Glutamatergic neuron (in vitro differentiated cells): ENCODE results near the gene UMPS. TPM values are rescaled to one million over a fixed set of nuclear protein-coding genes. Genes with fewer than 3 reads are reported as not detected.

Experiments used
- DNase-seq: peaks from one replicate; pipeline ENCODE4 v3.0.0; 2022
- H3K27ac Mint-ChIP-seq: one replicate; pipeline ENCODE4 v1.8.0; 2020; ENCODE audit warnings: mild to moderate bottlenecking, mixed read lengths, inconsistent platforms; ENCODE audit not compliant: unreplicated experiment
- H3K27me3 Mint-ChIP-seq: one replicate; pipeline ENCODE4 v1.8.0; 2020; ENCODE audit warnings: mild to moderate bottlenecking, moderate library complexity, mixed read lengths, inconsistent platforms; ENCODE audit not compliant: unreplicated experiment
- H3K36me3 Mint-ChIP-seq: one replicate; pipeline ENCODE4 v1.8.0; 2020; ENCODE audit warnings: mild to moderate bottlenecking, mixed read lengths, inconsistent platforms; ENCODE audit not compliant: unreplicated experiment
- H3K4me1 Mint-ChIP-seq: one replicate; pipeline ENCODE4 v1.8.0; 2020; ENCODE audit warnings: mild to moderate bottlenecking, low read depth, mixed read lengths, inconsistent platforms; ENCODE audit not compliant: unreplicated experiment
- H3K4me3 Mint-ChIP-seq: one replicate; pipeline ENCODE4 v1.8.0; 2020; ENCODE audit warnings: mild to moderate bottlenecking, mixed read lengths, inconsistent platforms; ENCODE audit not compliant: unreplicated experiment
- H3K9me3 Mint-ChIP-seq: one replicate; pipeline ENCODE4 v1.8.0; 2020; ENCODE audit warnings: mild to moderate bottlenecking, moderate library complexity, mixed read lengths, inconsistent platforms; ENCODE audit not compliant: unreplicated experiment
- total RNA-seq: library from RNA; stranded (reverse); fragmentation: NEBNext Ultra II Directional; extraction: Animal tissue kit (Norgen Biotek cat#: 25700); gene quantifications from one replicate; pipeline ENCODE4 v1.2.1, GENCODE V29; 2021; ENCODE audit not compliant: unreplicated experiment
- TF ChIP-seq, protein P1 (sequence below): fragments of 200-600 bp; sonication (generic); IDR thresholded peaks from one replicate; pipeline ENCODE4 v1.5.0; 2021; ENCODE audit not compliant: partially characterized antibody, unreplicated experiment

UMPS gene
- total RNA-seq, 1 donor from 2014 or later = 30.7 TPM

- Mint-ChIP-seq H3K4me3 (no peak overlapping the region), H3K27me3 (peaks cover 3% of the 10 kb centered on the region), H3K9me3 (no peaks in the 10 kb centered on the region), H3K36me3 (no peaks in the 10 kb centered on the region), H3K4me1 (peaks cover 15% of the 10 kb centered on the region), H3K27ac (peak overlapping the region; percentile 4)
- no peak for DNase-seq
- TF ChIP-seq, protein P1, sequence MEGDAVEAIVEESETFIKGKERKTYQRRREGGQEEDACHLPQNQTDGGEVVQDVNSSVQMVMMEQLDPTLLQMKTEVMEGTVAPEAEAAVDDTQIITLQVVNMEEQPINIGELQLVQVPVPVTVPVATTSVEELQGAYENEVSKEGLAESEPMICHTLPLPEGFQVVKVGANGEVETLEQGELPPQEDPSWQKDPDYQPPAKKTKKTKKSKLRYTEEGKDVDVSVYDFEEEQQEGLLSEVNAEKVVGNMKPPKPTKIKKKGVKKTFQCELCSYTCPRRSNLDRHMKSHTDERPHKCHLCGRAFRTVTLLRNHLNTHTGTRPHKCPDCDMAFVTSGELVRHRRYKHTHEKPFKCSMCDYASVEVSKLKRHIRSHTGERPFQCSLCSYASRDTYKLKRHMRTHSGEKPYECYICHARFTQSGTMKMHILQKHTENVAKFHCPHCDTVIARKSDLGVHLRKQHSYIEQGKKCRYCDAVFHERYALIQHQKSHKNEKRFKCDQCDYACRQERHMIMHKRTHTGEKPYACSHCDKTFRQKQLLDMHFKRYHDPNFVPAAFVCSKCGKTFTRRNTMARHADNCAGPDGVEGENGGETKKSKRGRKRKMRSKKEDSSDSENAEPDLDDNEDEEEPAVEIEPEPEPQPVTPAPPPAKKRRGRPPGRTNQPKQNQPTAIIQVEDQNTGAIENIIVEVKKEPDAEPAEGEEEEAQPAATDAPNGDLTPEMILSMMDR = no peak
These were observed 37.0 kb downstream of the UMPS start for GRCh38 chr3:124767264-124767663.

DNA sequence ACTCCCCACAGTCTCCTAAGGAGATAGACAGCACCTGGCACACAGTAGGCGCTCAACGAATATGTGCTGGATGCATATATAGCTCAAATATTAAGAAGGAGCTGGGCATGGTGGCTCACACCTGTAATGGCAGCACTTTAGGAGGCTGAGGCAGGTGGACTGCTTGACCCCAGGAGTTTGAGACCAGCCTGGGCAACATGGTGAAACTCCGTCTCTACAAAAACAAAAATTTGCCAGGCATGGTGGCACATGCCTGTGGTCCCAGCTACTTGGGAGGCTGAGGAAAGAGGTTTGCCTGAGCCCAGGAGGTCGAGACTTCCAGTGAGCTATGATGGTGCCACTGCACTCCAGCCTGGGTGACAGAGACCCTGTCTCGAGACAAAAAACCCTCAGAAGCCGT lies 37.4 kb downstream of the UMPS start:
- H3K27ac Mint-ChIP-seq = no peak overlapping the region

DNA sequence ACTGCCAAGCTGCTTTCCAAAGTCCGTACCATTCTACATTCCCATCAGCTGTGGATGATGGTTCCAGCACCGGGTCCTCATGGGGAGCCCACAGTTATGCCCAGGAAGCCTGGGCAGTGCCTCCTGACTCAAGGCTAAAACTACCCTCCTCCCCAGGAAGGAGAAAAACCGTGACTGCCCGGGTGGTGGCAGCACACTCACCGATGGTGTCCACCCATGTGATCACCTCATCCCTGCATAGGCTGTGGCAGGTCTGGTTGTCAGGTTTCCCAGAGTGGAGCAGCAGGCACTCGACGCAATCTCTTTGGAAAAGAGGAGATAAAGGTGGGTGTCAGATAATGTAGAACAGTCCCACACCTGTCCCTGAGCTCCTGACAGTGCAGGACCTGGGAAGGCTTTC lies 38.6 kb downstream of the UMPS start:
- Mint-ChIP-seq H3K9me3 (peaks cover 2% of the 10 kb centered on the region), H3K27ac (no peak overlapping the region), H3K36me3 (no peaks in the 10 kb centered on the region), H3K4me3 (no peak overlapping the region), H3K4me1 (peaks cover 19% of the 10 kb centered on the region), H3K27me3 (peaks cover 3% of the 10 kb centered on the region)
- DNase-seq = no peak
- TF ChIP-seq, protein P1 = no peak

More for the DNA sequence above, 37.4 kb downstream of the UMPS start:
- Mint-ChIP-seq H3K4me3 (no peak overlapping the region), H3K36me3 (no peaks in the 10 kb centered on the region), H3K4me1 (peaks cover 18% of the 10 kb centered on the region), H3K27me3 (peaks cover 3% of the 10 kb centered on the region), H3K9me3 (no peaks in the 10 kb centered on the region)
- TF ChIP-seq, protein P1 = no peak
- no peak for DNase-seq

GRCh38 chr3:124769462-124769861 lies 39.2 kb downstream of the UMPS start:
- no peak for DNase-seq
- Mint-ChIP-seq H3K27ac (no peak overlapping the region), H3K9me3 (peaks cover 2% of the 10 kb centered on the region), H3K36me3 (no peaks in the 10 kb centered on the region), H3K27me3 (peaks cover 5% of the 10 kb centered on the region), H3K4me1 (peaks cover 20% of the 10 kb centered on the region), H3K4me3 (no peak overlapping the region)
- TF ChIP-seq, protein P1 = no peak

- Mint-ChIP-seq H3K27ac (peak overlapping the region; percentile 14), H3K4me1 (peaks cover 27% of the 10 kb centered on the region), H3K4me3 (no peak overlapping the region), H3K9me3 (peaks cover 2% of the 10 kb centered on the region), H3K27me3 (peaks cover 8% of the 10 kb centered on the region), H3K36me3 (no peaks in the 10 kb centered on the region)
- DNase-seq = no peak
- TF ChIP-seq, protein P1 = no peak
These were observed 40.3 kb downstream of the UMPS start for GRCh38 chr3:124770336-124771082.
